ENCODE measurements around the gene C13orf46. TPM values are rescaled to one million over a fixed set of nuclear protein-coding genes. Genes with fewer than 3 reads are reported as not detected.
A peak's percentile ranks its signal among the peaks of the same experiment; 100 is the strongest.

C13orf46 gene
- total RNA-seq, 1 donor from 2014 or later, result 0.61 TPM

DNA sequence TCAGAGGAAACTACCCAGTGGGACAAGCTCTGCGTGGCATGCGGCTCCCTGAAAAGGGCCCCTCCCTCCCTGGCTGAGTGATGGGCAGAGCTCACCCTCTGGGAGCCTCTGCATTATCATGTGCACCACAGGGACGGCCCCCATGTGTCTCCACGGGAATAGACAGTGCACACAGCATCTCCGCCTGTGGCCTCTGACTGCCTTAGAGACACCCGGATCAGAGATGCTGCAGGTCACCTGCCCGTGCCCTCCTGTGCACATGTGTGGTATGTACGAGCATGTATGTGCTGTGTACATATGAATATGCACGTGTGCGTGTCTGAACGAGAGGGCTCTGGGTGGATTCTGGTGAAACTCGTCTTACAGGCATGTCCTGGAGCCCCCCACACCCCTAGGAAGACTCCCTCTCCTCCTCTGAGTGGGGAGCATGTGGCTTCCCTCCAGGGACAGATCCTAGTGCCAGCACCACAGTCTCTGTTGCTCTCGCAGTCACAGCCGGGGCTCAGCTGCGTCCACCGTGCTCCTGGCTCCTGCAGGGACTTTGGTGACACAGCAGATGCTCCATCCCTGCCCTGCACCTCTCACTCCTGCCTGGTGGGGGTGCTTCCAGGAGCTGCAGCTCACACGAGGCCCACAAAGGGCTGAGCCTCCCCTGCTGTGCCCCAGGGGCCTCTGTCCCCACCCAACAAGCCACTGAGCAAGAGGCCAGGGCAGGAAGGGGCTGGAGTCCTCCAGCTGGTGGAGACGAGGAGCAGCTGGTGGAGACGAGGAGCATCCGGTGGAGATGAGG is 19.6 kb downstream of the C13orf46 start:
- DNase-seq, result no peak
- no peak overlapping the region for H3K27ac Mint-ChIP-seq
- no peaks in the 10 kb centered on the region for H3K4me1 Mint-ChIP-seq
- H3K27me3 Mint-ChIP-seq, result no peaks in the 10 kb centered on the region
- intact Hi-C loops (cut with micrococcal nuclease), result no loop called here
- H3K36me3 Mint-ChIP-seq (ENCODE audit: low read depth), result peaks cover 26% of the 10 kb centered on the region
- H3K4me3 Mint-ChIP-seq, result no peak overlapping the region
- H3K9me3 Mint-ChIP-seq, result peaks cover 10% of the 10 kb centered on the region

DNA sequence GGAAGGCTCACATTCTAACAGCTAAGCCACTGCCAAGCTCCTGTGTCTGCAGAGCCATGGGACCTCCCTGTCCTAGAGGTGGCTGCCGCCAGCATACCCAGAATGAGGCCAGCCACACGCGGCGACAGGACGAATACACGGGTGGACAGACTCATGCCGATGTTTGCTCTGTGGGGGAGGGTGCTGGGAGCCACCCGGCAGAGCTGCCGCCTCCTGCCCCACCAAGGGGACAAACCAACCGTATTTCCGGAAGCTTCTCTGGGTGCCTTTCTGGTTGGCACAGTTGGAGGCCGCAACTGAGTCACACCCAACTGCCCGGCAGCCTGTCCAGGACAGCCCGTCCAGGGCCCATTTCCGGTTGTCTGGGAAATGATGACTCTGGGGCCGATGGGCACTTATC is 20.3 kb downstream of the C13orf46 start:
- Mint-ChIP-seq H3K4me3 (no peak overlapping the region), H3K4me1 (no peaks in the 10 kb centered on the region), H3K27ac (no peak overlapping the region), H3K9me3 (peaks cover 10% of the 10 kb centered on the region), H3K36me3 (ENCODE audit: low read depth) (peaks cover 23% of the 10 kb centered on the region), H3K27me3 (no peaks in the 10 kb centered on the region)
- intact Hi-C loops (cut with micrococcal nuclease), result no loop called here
- DNase-seq, result no peak

DNA sequence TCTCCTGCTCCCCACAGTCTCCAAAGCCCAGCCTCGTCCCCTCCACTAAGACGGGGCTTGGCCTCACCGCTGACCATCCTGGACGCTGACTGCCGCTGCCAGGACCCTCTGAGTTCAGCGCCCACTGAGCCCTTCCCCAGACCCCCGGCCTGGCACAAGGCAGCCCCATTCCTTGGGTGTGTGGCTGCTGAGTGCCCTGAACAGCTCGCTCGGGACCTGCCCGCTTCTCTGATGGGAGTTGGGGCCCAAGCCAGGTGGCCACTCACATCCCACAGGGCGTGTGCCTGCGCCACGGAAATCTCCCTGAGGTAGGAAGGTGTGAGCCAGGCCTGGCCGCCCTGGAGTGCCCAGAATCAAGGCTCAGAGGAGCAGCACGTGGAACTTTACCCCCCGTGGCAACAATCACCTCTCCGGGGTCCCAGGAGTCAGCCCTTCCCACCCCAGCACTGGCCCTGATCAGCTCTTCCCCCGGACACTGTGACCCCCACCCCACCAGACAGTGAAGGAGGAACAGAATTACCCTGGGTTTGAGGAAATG is 20.8 kb downstream of the C13orf46 start:
- DNase-seq, result no peak
- Mint-ChIP-seq H3K9me3 (peaks cover 5% of the 10 kb centered on the region), H3K4me3 (no peak overlapping the region), H3K4me1 (no peaks in the 10 kb centered on the region), H3K36me3 (ENCODE audit: low read depth) (peaks cover 23% of the 10 kb centered on the region), H3K27ac (no peak overlapping the region), H3K27me3 (no peaks in the 10 kb centered on the region)
- intact Hi-C loops (cut with micrococcal nuclease), result no loop called here

DNA sequence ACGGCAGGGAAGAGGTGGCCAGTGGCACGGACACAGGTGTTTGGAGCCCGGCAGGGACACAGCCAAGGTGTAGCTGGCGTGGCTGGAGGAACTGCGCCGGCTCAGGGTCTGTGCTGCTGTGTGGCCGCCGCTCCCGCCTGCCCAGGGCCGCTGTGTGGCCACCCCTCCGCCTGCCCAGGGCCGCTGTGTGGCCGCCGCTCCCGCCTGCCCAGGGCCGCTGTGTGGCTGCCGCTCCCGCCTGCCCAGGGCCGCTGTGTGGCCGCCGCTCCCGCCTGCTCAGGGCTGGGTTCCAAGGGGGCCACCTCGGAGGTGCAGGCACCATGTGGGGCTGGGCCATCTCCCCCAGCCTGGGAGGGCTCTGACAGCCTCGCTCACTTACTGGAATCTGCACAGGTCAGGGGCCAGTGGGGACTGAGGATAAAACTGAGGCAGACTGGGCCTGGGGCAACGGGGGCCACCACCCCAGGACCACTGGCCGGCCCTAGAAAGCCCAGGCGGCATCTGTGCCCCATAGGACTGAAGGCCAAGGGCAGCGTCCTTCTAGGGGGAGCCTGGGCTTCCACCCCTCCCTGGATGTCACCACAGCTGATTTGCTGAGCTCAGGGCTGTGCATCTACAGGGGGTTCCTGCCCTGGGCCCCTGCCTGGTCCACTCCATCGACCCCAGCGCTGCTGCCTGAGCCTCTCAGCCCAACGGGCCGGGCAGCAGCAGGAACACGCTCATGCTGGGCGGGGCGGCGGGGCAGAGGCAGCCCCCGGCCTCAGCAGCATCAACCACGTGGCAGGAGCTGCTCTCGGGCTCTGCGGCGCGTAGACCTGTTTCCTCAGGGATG is 21.5 kb downstream of the C13orf46 start:
- no peaks in the 10 kb centered on the region for H3K9me3 Mint-ChIP-seq
- H3K36me3 Mint-ChIP-seq (ENCODE audit: low read depth), result peaks cover 20% of the 10 kb centered on the region
- no peak overlapping the region for H3K4me3 Mint-ChIP-seq
- no peak overlapping the region for H3K27ac Mint-ChIP-seq
- no peaks in the 10 kb centered on the region for H3K4me1 Mint-ChIP-seq
- DNase-seq, result no peak
- H3K27me3 Mint-ChIP-seq, result no peaks in the 10 kb centered on the region
- intact Hi-C loops (cut with micrococcal nuclease), result no loop called here

DNA sequence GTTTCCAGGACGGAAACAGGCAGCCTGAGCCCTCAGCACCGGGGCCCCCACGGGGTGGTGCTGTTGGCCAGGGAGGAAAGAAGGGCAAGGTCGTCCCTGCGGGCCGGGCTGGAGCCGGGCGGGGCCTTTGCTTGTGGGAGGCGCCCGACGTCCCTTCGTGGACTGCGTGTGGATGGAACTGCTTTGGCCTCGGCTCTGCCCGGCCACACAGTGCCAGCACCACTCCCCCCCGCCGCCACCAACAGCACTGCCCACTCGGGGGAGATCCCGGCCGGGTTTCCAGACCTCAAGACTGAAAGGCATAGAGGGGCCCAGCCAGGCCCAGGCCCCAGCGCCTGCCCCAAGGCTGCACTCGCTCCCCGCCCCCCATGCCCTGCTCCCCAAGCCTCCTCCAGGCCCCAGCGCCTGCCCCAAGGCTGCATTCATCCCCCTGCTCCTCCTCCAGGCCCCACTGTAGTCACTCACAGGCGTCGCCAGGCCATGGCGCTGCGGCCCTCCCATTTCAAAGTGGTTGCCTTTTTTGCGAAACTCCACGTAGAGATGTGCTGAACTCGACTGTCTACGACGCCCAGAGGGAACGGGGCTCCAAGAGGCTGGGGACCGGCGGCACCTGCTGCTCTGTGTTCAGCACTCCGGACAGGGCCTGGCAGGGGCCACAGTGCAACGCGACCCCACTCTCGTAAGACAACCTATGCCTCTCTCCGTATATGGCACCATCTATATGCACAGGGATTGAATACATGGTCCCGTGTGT is 22.5 kb downstream of the C13orf46 start:
- DNase-seq, result peak; percentile 84
- H3K36me3 Mint-ChIP-seq (ENCODE audit: low read depth), result peaks cover 16% of the 10 kb centered on the region
- H3K4me1 Mint-ChIP-seq, result no peaks in the 10 kb centered on the region
- H3K27ac Mint-ChIP-seq, result no peak overlapping the region
- intact Hi-C loops (cut with micrococcal nuclease), result loop anchor here (1.0 to 2.0 kb wide), 3 partner anchors 159 to 283 kb away; partner anchors contain the start of gene CDC16
- H3K9me3 Mint-ChIP-seq, result no peaks in the 10 kb centered on the region
- no peak overlapping the region for H3K4me3 Mint-ChIP-seq
- no peaks in the 10 kb centered on the region for H3K27me3 Mint-ChIP-seq

DNA sequence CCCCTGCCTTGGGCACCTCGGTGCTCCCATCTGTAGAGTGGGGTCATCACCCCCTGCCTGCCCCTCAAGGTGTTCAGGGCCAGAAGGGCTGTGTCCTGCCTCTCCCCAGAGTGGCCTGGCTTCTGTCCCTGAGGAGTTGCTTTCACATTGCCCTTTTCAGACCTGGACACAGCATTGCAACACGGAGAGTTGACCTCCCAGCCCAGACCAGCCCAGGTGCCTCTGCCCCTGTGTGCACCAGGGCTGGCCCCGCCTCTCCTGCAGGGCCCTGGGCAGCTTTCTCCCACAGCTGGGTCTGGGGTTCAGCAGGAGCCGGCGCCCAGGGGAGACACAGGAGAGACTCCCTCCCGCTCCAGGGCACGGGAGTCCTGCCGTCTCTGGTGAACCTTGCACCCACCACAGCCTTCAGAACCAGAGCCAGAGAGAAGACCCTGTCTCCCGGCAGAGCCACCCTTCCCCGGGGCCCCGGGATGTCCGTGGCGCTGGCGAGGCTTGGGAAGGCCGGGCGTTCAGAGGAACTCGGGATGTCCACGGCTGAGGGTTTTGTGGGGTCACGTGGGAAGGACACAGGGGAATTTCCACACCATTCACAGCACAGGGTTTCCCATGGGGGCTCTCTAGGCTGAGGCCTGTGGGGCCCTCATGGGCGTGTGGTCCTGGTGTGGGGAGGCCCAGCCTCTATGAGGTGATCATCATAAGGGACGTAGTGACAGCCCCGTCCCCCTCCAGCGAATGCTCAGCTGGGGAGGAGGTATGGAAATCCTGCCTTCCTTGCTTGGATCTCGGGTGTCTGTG is 23.2 kb downstream of the C13orf46 start:
- Mint-ChIP-seq H3K27ac (no peak overlapping the region), H3K4me3 (no peak overlapping the region), H3K9me3 (no peaks in the 10 kb centered on the region), H3K36me3 (ENCODE audit: low read depth) (peaks cover 8% of the 10 kb centered on the region), H3K4me1 (no peaks in the 10 kb centered on the region), H3K27me3 (no peaks in the 10 kb centered on the region)
- no peak for DNase-seq
- intact Hi-C loops (cut with micrococcal nuclease), result loop anchor here (1.0 to 2.0 kb wide), 3 partner anchors 160 to 284 kb away; partner anchors contain the start of gene CDC16

DNA sequence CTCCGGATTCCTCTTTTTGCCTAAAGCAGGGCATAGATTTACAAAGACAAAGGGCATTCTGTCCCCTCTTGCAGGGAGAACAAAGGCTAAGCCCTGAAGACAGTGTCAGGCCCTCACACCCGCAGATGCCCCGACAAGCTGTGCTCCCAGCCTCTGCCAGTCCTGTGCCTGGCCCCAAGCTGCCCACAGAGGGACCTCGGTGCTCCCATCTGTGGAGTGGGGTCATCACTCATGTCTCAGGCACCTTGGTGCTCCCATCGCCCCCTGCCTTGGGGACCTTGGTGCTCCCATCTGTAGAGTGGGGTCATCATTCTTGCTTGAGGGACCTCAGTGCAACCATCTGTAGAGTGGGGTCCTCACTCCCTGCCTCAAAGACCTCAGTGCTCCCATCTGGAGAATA is 24.3 kb downstream of the C13orf46 start:
- H3K4me3 Mint-ChIP-seq, result no peak overlapping the region
- intact Hi-C loops (cut with micrococcal nuclease), result no loop called here
- no peak for DNase-seq
- no peak overlapping the region for H3K27ac Mint-ChIP-seq
- peaks cover under 1% of the 10 kb centered on the region for H3K36me3 Mint-ChIP-seq (ENCODE audit: low read depth)
- H3K4me1 Mint-ChIP-seq, result no peaks in the 10 kb centered on the region
- no peaks in the 10 kb centered on the region for H3K9me3 Mint-ChIP-seq
- no peaks in the 10 kb centered on the region for H3K27me3 Mint-ChIP-seq

DNA sequence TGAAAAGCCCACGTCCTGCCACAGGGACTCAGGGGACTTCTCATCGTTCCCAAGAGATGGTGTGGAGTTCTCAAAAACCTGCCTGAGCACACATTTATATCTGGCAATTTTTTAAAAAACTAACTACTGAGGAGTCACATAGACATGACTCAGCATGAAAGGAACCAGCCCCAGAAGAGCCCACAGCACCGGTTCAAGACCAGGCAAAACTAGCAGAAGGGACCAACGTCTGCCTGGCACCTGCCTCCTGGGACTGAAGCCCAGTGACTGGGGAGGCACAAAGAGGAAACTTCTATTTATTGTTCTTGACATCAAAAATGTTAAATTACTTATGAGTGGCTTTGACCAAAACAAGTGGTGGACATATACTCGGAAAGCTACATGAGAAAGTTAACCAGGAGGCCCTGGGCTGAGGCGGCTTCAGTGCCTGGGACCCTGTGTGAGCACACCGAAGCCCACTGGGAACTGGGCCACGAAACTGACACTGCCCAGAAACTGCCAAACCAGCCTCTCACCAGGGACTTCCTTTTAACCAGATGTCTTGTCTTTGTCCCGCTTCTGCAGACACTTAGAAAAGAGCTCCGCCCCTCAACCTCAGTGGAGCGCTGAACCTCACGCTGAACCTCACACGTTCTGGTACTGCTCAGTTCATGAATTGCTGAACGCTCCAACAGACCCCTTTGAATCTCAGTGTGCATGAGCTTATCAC is 25.7 kb downstream of the C13orf46 start:
- Mint-ChIP-seq H3K36me3 (ENCODE audit: low read depth) (no peaks in the 10 kb centered on the region), H3K4me1 (no peaks in the 10 kb centered on the region), H3K4me3 (no peak overlapping the region), H3K27me3 (no peaks in the 10 kb centered on the region), H3K27ac (no peak overlapping the region), H3K9me3 (no peaks in the 10 kb centered on the region)
- intact Hi-C loops (cut with micrococcal nuclease), result no loop called here
- DNase-seq, result no peak

DNA sequence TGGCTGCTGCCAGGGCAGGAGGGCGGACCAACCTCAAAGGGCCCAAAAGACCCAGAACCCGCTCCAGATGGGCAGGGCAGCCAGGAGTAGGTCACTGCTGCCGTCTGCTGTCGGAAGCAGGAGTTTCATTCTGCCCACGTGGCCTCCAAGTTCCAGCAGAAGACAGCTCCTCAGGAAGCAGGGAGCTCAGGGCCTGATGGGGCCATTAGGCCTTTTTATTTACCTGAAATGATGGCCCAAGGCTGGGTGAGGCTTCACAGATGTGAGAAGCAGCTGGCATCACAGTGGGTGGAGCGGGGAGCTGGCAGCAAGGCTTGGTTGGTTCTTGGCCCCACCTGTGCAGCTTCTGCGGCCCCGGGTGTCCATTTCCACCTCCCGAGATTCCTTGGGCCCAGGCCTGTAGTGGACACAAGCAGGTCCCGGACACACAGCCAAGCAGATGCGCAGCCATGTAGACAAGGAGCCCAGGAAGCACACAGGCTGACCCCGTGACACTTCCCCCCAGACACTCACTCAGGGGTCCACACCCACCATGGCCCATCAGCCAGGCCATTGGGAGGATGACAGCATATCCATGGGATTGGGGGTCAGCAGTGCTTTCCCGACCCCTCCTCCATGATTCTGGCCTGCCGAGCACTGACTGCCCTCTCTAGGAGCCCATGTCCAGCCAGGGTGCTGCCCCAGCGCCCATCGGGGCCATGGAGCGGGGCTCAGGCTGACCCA is 26.4 kb downstream of the C13orf46 start:
- Mint-ChIP-seq H3K27ac (no peak overlapping the region), H3K9me3 (no peaks in the 10 kb centered on the region), H3K4me3 (no peak overlapping the region), H3K4me1 (no peaks in the 10 kb centered on the region), H3K36me3 (ENCODE audit: low read depth) (no peaks in the 10 kb centered on the region), H3K27me3 (no peaks in the 10 kb centered on the region)
- intact Hi-C loops (cut with micrococcal nuclease), result no loop called here
- DNase-seq, result no peak

DNA sequence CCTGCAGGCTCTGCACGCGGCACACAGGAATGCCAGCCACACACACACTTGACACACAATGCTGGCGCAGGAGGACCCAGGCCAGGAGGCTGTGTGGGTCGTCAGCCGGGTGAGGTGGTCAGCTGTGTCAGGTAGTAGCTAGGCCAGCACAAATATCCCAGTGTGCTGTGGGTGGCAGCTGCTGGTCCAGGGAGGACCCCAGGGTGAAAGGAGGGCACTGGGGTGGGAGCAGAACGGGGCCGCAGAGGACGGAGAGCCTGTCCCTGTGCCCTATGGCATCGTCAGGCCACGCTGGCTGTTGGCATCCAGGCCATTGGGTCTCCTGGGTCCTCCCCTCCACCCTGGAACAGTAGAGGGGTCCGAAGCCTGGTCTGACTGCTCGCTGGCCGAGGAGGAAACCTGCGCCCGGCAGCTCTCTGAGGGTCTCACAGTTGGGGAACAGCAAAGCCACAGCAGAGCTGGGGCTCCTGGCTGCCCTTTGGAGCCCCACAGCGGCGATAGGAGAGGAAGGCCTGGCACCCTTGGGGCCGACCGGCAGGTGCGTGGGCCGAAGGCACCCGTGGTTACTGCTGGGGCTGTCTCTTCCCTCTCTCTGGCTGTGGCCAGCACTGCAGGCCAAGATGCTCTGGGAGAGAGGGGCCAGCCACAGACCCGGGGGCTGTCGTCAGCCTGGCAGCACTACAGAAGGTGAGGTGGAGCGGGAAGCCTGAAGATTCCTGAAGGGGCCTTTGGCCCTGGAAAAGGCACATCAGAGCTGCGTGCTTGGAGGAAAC is 27.3 kb downstream of the C13orf46 start:
- Mint-ChIP-seq H3K27me3 (no peaks in the 10 kb centered on the region), H3K4me3 (no peak overlapping the region), H3K9me3 (no peaks in the 10 kb centered on the region), H3K36me3 (ENCODE audit: low read depth) (no peaks in the 10 kb centered on the region), H3K4me1 (no peaks in the 10 kb centered on the region), H3K27ac (no peak overlapping the region)
- intact Hi-C loops (cut with micrococcal nuclease), result no loop called here
- DNase-seq, result no peak

DNA sequence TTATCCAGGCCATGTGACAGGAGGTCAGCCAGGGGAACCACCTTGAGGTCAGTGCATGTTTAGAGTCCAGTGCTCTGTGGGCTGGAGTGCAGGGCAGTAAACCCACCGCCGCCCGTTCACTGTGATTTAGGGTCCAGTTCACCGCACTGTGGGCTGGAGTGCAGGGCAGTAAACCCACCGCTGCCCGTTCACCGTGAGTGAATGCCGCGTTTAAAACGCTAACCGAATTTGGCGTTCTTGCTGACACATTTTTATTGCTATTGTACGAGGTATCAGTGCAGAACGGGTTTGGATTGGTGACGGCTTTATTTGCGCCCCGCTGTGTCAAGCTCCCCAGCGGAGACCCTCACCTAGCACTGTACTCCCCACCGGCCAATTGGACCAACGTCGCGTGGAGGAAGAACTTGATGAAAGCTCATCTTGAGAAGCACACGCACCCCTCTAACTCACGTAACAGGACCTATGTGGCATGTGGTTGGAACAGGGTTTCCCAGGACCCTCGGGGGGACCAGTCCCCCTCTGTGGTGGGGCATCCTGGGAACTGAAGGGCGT is 27.9 kb downstream of the C13orf46 start:
- Mint-ChIP-seq H3K4me3 (no peak overlapping the region), H3K27me3 (no peaks in the 10 kb centered on the region), H3K9me3 (no peaks in the 10 kb centered on the region), H3K4me1 (no peaks in the 10 kb centered on the region), H3K36me3 (ENCODE audit: low read depth) (no peaks in the 10 kb centered on the region), H3K27ac (no peak overlapping the region)
- intact Hi-C loops (cut with micrococcal nuclease), result no loop called here
- DNase-seq, result no peak

Data from activated CD4-positive, alpha-beta T cell treated with anti-CD3 and anti-CD28 coated beads, Interleukin-2, amount 10 ng/mL, durations not matched to agents 24 days and 14 days (primary cell).